ENCODE measurements around the gene CMPK1. TPM values are rescaled to one million over a fixed set of nuclear protein-coding genes. Genes with fewer than 3 reads are reported as not detected.

Gene CMPK1
- polyA plus RNA-seq, 1 donor from 2014 or later: 117 TPM

DNA sequence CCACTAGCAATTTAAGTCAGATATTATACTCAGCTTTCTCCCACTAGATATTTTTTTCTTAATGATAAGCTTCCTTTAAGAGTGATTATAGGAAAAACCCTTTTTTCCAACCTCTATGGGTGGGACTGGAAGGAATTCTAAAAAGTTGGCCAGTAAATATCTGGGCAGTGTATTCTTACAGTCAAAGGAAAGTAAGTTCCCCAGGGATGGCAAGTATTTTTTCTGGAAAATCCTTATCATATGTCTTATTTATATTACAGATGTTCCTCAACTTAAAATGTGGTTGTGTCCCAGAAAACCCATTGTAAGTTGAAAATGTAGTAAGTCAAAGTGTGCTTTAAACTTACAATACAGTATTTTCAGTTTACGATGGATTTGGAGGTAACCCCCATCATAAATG lies 29.2 kb downstream of the CMPK1 start:
- H3K79me2 ChIP-seq (replicated peaks; ENCODE audit: insufficient read depth, low read length): peaks cover 3% of the 10 kb centered on the region
- H3K9ac ChIP-seq (ENCODE audit: low read length): no peak overlapping the region
- no peak overlapping the region for H2AFZ ChIP-seq (ENCODE audit: low read depth, low read length)
- H3K27me3 ChIP-seq (ENCODE audit: insufficient read depth, low read depth, low read length): no peaks in the 10 kb centered on the region
- TF ChIP-seq REST (IDR thresholded peaks at IDR 0.05; ENCODE audit: borderline replicate concordance): no peak
- TF ChIP-seq POLR2AphosphoS5 (IDR thresholded peaks at IDR 0.05): no peak
- TF ChIP-seq TAF1 (IDR thresholded peaks at IDR 0.05; ENCODE audit: low read depth): no peak
- no peak for TF ChIP-seq SMC3 (conservative IDR thresholded peaks at IDR 0.05; ENCODE audit: poor library complexity)
- no peak for TF ChIP-seq EZH2 (IDR thresholded peaks at IDR 0.05; ENCODE audit: borderline replicate concordance, insufficient read depth, low read length, poor library complexity, severe bottlenecking)
- TF ChIP-seq, protein P1, sequence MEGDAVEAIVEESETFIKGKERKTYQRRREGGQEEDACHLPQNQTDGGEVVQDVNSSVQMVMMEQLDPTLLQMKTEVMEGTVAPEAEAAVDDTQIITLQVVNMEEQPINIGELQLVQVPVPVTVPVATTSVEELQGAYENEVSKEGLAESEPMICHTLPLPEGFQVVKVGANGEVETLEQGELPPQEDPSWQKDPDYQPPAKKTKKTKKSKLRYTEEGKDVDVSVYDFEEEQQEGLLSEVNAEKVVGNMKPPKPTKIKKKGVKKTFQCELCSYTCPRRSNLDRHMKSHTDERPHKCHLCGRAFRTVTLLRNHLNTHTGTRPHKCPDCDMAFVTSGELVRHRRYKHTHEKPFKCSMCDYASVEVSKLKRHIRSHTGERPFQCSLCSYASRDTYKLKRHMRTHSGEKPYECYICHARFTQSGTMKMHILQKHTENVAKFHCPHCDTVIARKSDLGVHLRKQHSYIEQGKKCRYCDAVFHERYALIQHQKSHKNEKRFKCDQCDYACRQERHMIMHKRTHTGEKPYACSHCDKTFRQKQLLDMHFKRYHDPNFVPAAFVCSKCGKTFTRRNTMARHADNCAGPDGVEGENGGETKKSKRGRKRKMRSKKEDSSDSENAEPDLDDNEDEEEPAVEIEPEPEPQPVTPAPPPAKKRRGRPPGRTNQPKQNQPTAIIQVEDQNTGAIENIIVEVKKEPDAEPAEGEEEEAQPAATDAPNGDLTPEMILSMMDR (IDR thresholded peaks at IDR 0.05; ENCODE audit: poor library complexity, severe bottlenecking): no peak
- no peak overlapping the region for H3K27ac ChIP-seq (ENCODE audit: low read length)
- H3F3A ChIP-seq (ENCODE audit: insufficient read depth, low read length, poor library complexity, severe bottlenecking): no peaks in the 10 kb centered on the region
- no peak overlapping the region for H3K4me2 ChIP-seq (ENCODE audit: low read length)
- H4K20me1 ChIP-seq (ENCODE audit: insufficient read depth): no peaks in the 10 kb centered on the region
- no peak overlapping the region for H3K4me3 ChIP-seq (ENCODE audit: low read length)
- no peaks in the 10 kb centered on the region for H3K9me2 ChIP-seq (ENCODE audit: insufficient read depth, low read length)
- no peaks in the 10 kb centered on the region for H3K9me3 ChIP-seq (ENCODE audit: low read length)
- H3K36me3 ChIP-seq (ENCODE audit: insufficient read depth, low read length): no peaks in the 10 kb centered on the region

DNA sequence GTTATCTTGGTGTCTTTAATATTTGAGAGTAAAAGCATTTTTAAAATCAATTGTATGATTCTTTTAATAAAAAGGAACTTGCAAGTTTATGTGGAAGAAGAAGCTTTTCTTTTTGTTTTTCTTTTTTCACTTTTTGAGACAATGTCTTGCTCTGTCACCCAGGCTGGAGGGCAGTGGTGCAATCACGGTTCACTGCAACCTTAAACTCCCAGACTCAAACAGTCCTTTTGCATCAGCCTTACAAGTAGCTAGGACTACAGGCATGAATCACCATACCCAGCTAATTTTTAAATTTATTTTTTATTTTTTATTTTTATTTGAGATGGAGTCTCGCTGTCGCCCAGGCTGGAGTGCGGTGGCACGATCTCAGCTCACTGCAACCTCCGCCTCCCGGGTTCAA lies 34.1 kb downstream of the CMPK1 start:
- Histone ChIP-seq H4K20me1 (ENCODE audit: insufficient read depth) (no peaks in the 10 kb centered on the region), H3K27me3 (ENCODE audit: insufficient read depth, low read depth, low read length) (no peaks in the 10 kb centered on the region), H3K9me2 (ENCODE audit: insufficient read depth, low read length) (no peaks in the 10 kb centered on the region), H3K9me3 (ENCODE audit: low read length) (no peaks in the 10 kb centered on the region), H3K36me3 (ENCODE audit: insufficient read depth, low read length) (no peaks in the 10 kb centered on the region), H3K4me3 (ENCODE audit: low read length) (no peak overlapping the region), H3K4me2 (ENCODE audit: low read length) (no peak overlapping the region), H3F3A (ENCODE audit: insufficient read depth, low read length, poor library complexity, severe bottlenecking) (no peaks in the 10 kb centered on the region), H3K27ac (ENCODE audit: low read length) (no peak overlapping the region), H2AFZ (ENCODE audit: low read depth, low read length) (no peak overlapping the region), H3K9ac (ENCODE audit: low read length) (no peak overlapping the region), H3K79me2 (replicated peaks; ENCODE audit: insufficient read depth, low read length) (no peaks in the 10 kb centered on the region)
- TF ChIP-seq REST (IDR thresholded peaks at IDR 0.05; ENCODE audit: borderline replicate concordance): no peak
